Suprapubic skin (tissue), 4 donors: ENCODE data around the gene CSNK1A1L.

Experiments
- EP300 ChIP-seq: sonication (generic); formaldehyde crosslinking; IDR thresholded peaks from one replicate; pipeline ENCODE4 v1.6.1; 2017; ENCODE audit warnings: antibody characterized with exemption
- POLR2AphosphoS5 ChIP-seq, 3 donors: sonication (generic); formaldehyde crosslinking; IDR thresholded peaks; one replicate each; pipeline ENCODE4 v1.6.1; 2017; ENCODE audit warnings: antibody characterized with exemption in 3 of 3
- TF ChIP-seq, protein P1 (sequence below), 2 donors: fragments of 200-600 bp in 1 of 2; fragments of 450-650 bp in 1 of 2; sonication (generic) in 1 of 2; IDR thresholded peaks; one replicate each; pipeline ENCODE4 v1.5.1; 2016 to 2019; ENCODE audit warnings: antibody characterized with exemption in 2 of 2, mild to moderate bottlenecking in 1 of 2, moderate library complexity in 1 of 2

DNA sequence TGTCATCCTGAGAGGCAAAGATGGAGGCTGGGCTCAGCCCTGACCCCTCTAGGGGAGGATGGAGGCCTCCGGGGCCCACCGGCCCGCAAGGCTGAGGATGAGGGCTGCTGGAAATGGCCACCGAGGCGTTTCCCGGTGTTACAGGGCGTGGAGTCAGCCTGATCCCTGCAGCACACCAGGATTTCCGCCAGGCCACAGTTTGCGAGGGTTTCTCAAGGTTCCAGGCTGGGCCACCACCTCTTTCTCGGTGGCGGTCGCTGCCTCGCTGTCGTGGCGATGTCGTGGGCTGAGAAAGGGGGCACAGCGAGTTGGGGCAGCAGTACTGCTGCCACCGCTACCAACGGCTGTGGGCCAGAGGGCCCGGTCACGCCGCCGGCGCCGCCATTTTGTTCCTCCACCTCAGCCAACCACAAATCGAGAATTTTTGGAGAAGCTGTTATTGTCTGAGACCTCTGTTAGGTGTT is at the start of gene CSNK1A1L:
- TF ChIP-seq, protein P1, sequence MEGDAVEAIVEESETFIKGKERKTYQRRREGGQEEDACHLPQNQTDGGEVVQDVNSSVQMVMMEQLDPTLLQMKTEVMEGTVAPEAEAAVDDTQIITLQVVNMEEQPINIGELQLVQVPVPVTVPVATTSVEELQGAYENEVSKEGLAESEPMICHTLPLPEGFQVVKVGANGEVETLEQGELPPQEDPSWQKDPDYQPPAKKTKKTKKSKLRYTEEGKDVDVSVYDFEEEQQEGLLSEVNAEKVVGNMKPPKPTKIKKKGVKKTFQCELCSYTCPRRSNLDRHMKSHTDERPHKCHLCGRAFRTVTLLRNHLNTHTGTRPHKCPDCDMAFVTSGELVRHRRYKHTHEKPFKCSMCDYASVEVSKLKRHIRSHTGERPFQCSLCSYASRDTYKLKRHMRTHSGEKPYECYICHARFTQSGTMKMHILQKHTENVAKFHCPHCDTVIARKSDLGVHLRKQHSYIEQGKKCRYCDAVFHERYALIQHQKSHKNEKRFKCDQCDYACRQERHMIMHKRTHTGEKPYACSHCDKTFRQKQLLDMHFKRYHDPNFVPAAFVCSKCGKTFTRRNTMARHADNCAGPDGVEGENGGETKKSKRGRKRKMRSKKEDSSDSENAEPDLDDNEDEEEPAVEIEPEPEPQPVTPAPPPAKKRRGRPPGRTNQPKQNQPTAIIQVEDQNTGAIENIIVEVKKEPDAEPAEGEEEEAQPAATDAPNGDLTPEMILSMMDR (IDR thresholded peaks at IDR 0.05): no peak
- TF ChIP-seq EP300: no peak
- no peak for TF ChIP-seq POLR2AphosphoS5 (IDR thresholded peaks at IDR 0.05)
